Activated T-cell treated with anti-CD3 and anti-CD28 coated beads, Interleukin-2, amount 50 U/mL, for 24 hours (primary cell): ENCODE data around the gene CHI3L2.
A peak's percentile ranks its signal among the peaks of the same experiment; 100 is the strongest.

Experiments used
- DNase-seq: peaks from one replicate; pipeline ENCODE4 v3.0.0-alpha.2; 2020
- H3K27ac Mint-ChIP-seq: 2 replicates; pipeline ENCODE4 v1.8.0; 2020; ENCODE audit warnings: mild to moderate bottlenecking, mixed read lengths
- H3K27me3 Mint-ChIP-seq: 2 replicates; pipeline ENCODE4 v1.8.0; 2020; ENCODE audit warnings: mixed read lengths
- H3K36me3 Mint-ChIP-seq: 2 replicates; pipeline ENCODE4 v1.8.0; 2020; ENCODE audit warnings: low read depth, mixed read lengths
- H3K4me1 Mint-ChIP-seq: 2 replicates; pipeline ENCODE4 v1.8.0; 2020; ENCODE audit warnings: low read depth, mixed read lengths
- H3K4me3 Mint-ChIP-seq: 2 replicates; pipeline ENCODE4 v1.8.0; 2020; ENCODE audit warnings: mild to moderate bottlenecking, moderate library complexity, mixed read lengths
- H3K9me3 Mint-ChIP-seq: 2 replicates; pipeline ENCODE4 v1.8.0; 2020; ENCODE audit warnings: mixed read lengths

CHI3L2 gene

DNA sequence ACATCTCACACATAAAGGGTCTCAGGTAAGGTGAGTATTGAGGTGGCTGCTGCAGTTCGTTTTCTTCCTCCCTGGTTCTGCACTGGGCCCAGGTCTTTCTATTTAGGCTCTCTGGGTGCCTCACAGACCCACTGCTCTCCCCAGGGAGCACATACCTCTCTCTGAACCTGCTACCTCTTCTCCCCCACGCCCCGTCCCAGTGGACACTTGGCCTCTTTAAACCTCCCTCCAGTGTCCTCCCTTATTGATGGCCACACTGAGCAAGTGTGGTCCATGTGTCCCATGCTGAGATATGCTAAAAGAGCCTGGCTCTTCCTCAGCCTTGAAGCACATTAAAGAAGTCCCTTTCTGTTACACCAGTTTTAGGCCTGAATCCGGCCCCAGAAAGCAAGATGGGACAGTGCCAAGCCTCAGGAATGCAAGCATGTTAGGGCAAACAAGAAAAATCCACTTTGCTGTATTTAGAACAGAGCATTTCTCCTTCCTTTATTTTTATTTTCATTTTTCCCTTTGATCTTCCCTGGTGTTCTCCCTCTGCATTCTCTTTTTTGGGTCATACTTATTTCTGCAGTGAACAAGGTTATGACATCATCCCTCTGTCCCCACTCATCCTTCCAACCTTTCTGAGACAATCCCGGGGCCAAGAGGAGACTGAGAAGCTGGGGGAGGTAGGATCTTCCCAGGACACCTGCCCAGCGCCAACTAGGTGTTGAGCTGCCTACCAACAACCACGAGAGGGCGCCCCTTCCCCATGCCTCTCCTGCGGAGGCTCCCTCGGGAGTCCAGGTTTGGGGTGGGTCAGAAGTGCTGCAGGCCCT lies 5.0 kb upstream of the CHI3L2 start:
- peak overlapping the region; percentile 32 for H3K4me3 Mint-ChIP-seq
- H3K36me3 Mint-ChIP-seq, result no peaks in the 10 kb centered on the region
- H3K27ac Mint-ChIP-seq, result peak overlapping the region; percentile 92
- peaks cover 93% of the 10 kb centered on the region for H3K4me1 Mint-ChIP-seq
- peak; percentile 88 for DNase-seq
- peaks cover 7% of the 10 kb centered on the region for H3K9me3 Mint-ChIP-seq
- H3K27me3 Mint-ChIP-seq, result no peaks in the 10 kb centered on the region

DNA sequence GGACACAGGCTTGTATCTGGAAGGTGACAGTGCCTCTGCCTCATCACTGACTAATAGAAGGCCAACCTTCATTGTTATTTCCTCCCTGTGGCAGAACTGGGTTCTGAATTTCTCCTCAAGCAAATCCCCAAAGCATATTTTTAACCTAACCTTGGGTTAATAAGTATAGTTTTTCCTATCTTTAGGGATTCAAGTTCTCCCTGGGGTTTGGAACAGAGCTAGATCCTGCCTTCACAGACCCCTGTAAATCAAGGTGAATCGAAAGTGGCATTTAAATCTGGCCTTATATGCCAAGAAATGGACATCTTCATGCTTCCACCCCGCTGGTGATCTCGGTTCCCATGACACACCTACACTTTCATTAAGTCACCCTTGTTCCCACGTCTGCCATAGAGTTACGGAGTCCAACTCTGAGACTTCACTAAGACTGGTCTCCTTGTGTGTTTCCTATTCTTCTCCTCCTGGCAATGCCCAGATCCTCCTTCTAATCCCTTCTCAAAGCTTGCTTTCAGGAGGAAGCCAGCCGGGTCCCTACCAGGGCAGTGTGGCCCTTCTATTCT lies 4.3 kb upstream of the CHI3L2 start:
- H3K4me1 Mint-ChIP-seq, result peaks cover 93% of the 10 kb centered on the region
- H3K9me3 Mint-ChIP-seq, result peaks cover under 1% of the 10 kb centered on the region
- H3K27ac Mint-ChIP-seq, result peak overlapping the region; percentile 92
- DNase-seq, result no peak
- H3K27me3 Mint-ChIP-seq, result no peaks in the 10 kb centered on the region
- H3K36me3 Mint-ChIP-seq, result no peaks in the 10 kb centered on the region
- peak overlapping the region; percentile 32 for H3K4me3 Mint-ChIP-seq

DNA sequence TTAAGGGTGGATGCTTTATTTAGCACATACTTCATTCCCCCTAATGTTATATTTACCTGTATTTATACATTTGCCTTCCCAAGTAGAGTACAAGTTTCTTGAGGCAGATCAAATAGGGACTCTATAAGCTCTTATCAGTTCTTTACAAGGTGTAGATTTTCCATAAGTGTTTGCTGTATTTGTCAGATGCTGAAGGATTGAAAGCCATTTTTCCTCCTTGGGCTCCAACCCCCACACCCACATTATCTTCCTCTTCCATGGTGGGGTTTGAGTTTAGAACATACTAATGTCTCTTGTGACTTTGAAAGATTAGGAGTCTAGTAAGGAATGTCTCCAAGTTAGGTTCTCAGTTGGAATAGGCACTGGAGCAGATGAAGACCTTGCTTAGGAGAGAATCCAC lies 2.4 kb upstream of the CHI3L2 start:
- H3K4me3 Mint-ChIP-seq, result peak overlapping the region; percentile 64
- peak overlapping the region; percentile 73 for H3K27ac Mint-ChIP-seq
- H3K9me3 Mint-ChIP-seq, result no peaks in the 10 kb centered on the region
- H3K36me3 Mint-ChIP-seq, result no peaks in the 10 kb centered on the region
- no peaks in the 10 kb centered on the region for H3K27me3 Mint-ChIP-seq
- H3K4me1 Mint-ChIP-seq, result peaks cover 91% of the 10 kb centered on the region
- no peak for DNase-seq

DNA sequence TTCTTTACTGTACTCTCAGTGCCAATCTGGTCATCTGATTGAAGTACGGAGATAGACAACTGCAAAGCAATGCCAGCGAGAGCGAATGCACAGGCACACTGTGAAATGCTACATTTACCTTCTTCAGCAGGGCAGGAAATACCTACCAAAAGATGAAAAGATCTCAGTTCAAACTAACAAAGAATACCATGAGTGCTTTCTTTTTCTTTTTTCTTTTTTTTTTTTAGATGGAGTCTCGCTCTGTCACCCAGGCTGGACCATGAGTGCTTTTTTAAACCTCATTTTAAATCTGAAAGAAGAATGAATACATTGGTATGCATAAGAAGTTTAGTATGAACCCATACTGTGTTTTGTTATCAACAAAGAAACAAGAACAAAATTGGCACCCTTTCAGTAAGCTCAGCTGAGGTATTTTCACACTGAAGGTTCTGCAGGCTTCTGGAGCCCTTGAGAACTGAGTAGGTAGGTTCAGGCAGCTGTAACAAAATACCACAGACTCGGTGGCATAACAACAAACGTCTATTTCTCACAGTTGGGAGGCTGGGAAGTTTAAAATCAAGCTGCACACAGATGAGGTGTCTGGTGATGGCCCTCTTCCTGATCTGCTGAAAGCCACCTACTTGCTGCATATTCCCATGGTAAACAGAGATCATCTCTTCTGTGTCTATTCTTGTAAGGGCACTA lies 1.7 kb upstream of the CHI3L2 start:
- Mint-ChIP-seq H3K27me3 (no peaks in the 10 kb centered on the region), H3K4me3 (peak overlapping the region; percentile 64), H3K9me3 (no peaks in the 10 kb centered on the region), H3K27ac (peak overlapping the region; percentile 73), H3K36me3 (no peaks in the 10 kb centered on the region), H3K4me1 (peaks cover 88% of the 10 kb centered on the region)
- no peak for DNase-seq

DNA sequence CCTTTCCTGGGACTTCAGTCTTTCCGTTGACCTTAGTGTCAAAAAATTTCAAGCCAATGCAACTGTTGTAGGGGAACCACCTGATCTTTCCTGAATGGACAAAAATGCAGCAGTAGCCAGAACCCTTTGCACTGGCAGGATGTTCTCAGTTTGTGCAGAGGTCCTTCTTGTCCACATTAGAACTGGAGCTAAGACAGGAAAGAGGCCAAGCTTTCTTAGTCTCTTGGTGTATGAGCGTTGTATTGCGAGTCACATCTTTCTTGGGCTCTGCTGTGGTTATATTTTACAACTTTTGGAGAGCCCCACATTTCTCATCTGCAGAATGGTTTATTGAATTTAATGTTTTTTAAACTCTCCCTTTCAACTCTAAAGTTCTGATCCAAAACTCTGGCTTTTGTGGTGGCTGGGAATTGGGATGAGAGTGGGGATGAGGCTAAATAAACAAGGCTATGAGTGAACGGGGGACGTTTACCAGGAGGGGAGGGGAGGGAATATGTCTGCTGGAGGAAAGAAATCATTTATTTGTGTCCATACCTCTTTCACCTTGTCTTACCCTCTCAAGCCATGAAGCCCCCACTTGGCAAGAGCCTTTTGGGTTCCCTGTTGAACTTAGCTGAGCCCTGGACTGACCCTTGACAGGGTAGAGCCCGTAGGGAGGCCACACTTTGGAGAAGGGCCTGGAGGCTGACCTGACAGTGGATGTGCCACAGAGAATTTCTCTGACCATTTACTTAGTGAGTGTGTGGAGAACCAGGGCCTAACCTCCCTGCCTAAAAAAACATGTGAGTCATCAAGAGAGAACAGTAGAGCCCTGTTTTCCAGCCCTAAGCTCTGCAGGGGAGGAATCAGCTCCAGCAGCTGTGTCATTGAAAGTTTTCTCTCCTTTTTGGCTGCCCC lies 586 bp downstream of the CHI3L2 start:
- no peaks in the 10 kb centered on the region for H3K9me3 Mint-ChIP-seq
- no peaks in the 10 kb centered on the region for H3K36me3 Mint-ChIP-seq
- no peak overlapping the region for H3K4me3 Mint-ChIP-seq
- H3K4me1 Mint-ChIP-seq, result peaks cover 75% of the 10 kb centered on the region
- peak overlapping the region; percentile 53 for H3K27ac Mint-ChIP-seq
- no peak for DNase-seq
- H3K27me3 Mint-ChIP-seq, result no peaks in the 10 kb centered on the region

DNA sequence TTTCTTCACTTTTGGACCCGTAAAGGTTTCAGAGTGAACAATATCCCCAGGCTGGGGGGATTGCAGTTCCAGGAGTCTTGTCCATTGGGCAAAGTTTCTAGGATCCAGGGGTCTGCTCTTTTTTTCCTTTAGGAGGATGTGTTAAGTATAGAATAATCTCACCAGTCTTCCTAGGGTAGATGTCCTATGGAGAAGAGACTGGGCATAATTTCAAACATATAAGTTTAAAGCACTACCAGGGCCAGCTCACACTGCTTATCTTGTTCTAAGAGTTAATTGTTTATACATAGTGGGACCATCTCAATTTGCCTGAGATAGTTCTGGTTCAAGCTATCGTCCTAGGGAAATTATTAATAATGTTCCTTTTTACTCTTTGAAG lies 1.2 kb downstream of the CHI3L2 start:
- no peaks in the 10 kb centered on the region for H3K9me3 Mint-ChIP-seq
- DNase-seq, result no peak
- H3K36me3 Mint-ChIP-seq, result no peaks in the 10 kb centered on the region
- peaks cover 70% of the 10 kb centered on the region for H3K4me1 Mint-ChIP-seq
- H3K27me3 Mint-ChIP-seq, result no peaks in the 10 kb centered on the region
- H3K4me3 Mint-ChIP-seq, result no peak overlapping the region
- H3K27ac Mint-ChIP-seq, result no peak overlapping the region

DNA sequence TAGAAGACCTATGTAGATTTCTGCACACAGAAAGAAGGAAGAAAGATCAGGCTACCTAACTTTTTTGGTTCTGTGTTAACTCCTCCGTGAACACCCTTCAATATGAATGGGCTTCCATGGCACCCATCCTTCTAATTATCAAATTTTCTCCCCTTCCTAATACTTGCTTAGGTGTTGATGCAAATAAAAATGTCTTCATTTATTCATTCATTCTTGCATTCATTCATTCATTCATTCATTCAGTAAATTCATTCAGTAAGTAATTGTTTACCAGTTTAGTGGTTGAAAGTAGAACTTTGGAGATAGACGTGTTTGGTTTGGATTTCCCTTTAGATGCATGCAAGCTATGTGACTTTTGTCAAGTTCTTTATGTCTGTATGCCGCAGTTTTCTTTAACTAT lies 4.6 kb downstream of the CHI3L2 start:
- Mint-ChIP-seq H3K4me1 (peaks cover 44% of the 10 kb centered on the region), H3K36me3 (no peaks in the 10 kb centered on the region), H3K27me3 (no peaks in the 10 kb centered on the region), H3K4me3 (no peak overlapping the region), H3K9me3 (no peaks in the 10 kb centered on the region), H3K27ac (no peak overlapping the region)
- DNase-seq, result no peak

DNA sequence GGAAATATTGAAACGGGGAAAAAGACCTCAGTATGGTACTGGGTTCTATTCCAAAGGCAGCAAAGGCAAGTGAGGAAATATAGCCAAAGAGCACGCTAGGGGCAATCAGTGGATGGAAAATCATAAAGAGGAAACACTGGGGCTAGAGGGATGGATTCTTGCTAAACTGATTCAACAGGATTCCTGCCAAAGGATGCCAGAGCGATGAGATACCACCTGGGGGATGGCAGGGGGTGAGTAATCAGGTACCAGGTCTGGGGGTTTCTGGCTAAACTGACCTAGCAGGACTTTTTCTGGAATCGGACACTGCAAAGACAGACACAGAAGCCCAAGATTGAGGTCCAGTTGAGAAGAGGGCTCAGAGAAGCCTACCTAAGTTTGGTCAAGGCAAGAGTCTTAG lies 6.7 kb downstream of the CHI3L2 start:
- Mint-ChIP-seq H3K27me3 (no peaks in the 10 kb centered on the region), H3K9me3 (no peaks in the 10 kb centered on the region), H3K36me3 (no peaks in the 10 kb centered on the region), H3K4me1 (peaks cover 23% of the 10 kb centered on the region), H3K4me3 (no peak overlapping the region), H3K27ac (no peak overlapping the region)
- DNase-seq, result no peak

DNA sequence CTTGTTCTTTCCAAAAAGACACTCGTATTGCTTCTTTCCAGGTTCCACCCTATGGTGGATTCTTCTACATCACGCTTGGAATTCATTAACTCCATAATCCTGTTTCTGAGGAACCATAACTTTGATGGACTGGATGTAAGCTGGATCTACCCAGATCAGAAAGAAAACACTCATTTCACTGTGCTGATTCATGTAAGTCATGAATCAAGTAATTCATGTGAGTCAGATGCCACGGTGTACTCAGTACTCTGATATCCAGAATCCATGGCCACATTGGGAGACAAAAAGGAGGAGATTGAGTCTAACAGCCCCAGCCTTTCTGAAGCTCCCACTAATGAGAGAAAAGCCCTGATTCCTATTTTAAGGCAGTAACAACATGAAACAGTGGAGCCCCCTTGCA lies 7.4 kb downstream of the CHI3L2 start:
- H3K27me3 Mint-ChIP-seq, result no peaks in the 10 kb centered on the region

DNA sequence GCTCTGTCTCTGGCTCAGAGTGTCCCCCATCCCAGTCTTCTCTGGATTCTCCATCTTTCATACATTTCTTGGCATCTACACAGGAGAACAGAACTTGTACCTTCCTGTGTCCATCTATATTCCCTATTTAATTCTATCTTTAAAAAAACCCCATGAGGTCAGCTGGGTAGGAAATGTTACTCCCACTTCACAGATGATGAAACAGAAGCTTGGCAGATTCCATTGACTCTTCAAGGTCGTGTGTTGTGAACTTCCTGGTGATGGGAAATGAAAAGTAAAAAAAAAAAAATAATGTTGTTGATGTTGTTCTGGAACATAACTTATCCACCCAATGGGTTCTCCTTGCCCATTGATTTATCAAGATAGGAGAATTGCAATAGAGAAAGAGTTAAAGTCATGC lies 8.9 kb downstream of the CHI3L2 start:
- H3K4me1 Mint-ChIP-seq, result peaks cover 10% of the 10 kb centered on the region
- no peaks in the 10 kb centered on the region for H3K9me3 Mint-ChIP-seq
- H3K36me3 Mint-ChIP-seq, result no peaks in the 10 kb centered on the region
- H3K4me3 Mint-ChIP-seq, result no peak overlapping the region
- no peaks in the 10 kb centered on the region for H3K27me3 Mint-ChIP-seq
- DNase-seq, result no peak
- H3K27ac Mint-ChIP-seq, result no peak overlapping the region

More for the DNA sequence above, 7.4 kb downstream of the CHI3L2 start:
- DNase-seq, result no peak
- Mint-ChIP-seq H3K4me1 (peaks cover 20% of the 10 kb centered on the region), H3K27ac (no peak overlapping the region), H3K36me3 (no peaks in the 10 kb centered on the region), H3K4me3 (no peak overlapping the region), H3K9me3 (no peaks in the 10 kb centered on the region)

DNA sequence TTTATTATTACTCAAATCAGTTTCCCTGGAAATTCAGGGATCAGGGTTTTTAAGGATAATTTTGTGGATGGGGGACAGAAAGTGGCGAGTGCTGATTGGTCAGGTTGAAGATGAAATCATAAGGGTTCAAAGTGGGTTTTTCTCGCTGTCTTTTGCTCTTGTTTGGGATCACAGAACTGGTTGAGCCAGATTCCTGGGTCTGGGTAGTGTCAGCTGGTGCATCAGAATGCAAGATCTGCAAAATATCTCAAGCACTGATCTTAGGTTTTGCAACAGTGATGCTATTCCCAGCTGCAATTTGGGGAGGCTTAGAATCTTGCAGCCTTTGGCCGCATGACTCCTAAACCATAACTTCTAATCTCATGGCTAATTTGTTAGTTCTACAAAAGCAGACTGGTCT lies 9.3 kb downstream of the CHI3L2 start:
- no peaks in the 10 kb centered on the region for H3K36me3 Mint-ChIP-seq
- H3K4me1 Mint-ChIP-seq, result peaks cover 9% of the 10 kb centered on the region

DNA sequence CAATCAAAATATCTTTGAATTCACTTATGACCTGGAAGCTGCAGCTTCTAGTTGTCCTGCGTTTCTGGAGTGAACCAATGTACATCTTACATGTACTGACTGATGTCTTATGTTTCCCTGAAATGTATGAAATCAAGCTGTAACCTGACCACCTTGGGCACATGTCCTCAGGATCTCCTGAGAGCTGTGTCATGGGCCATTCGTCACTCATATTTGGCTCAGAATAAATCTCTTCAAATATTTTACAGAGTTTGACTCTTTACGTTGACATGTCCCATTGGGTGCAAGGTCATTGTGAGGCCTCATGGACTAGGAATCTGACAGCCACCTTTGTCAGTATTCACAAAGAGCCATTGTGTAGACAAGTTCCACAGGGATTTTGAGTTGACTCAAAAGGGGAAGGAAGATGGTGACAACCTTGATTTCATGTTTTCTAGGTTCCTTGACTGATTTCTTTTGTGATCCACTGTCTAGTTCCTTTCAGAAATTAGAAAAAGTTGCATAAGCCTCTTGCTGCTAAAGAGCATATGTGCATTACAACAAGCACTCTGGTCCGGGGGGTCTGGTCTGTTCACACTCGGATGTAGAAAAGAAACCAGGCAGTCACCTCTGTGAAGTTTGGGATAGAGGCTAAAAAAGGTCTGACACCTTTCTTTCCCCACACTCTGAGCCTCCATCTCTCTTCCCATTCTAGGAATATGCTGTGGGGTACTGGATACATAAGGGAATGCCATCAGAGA lies 10.7 kb downstream of the CHI3L2 start:
- H3K36me3 Mint-ChIP-seq, result peaks cover 3% of the 10 kb centered on the region
- H3K9me3 Mint-ChIP-seq, result no peaks in the 10 kb centered on the region
- peaks cover 4% of the 10 kb centered on the region for H3K4me1 Mint-ChIP-seq
- no peak overlapping the region for H3K27ac Mint-ChIP-seq
- DNase-seq, result no peak
- no peaks in the 10 kb centered on the region for H3K27me3 Mint-ChIP-seq
- no peak overlapping the region for H3K4me3 Mint-ChIP-seq

More for the DNA sequence above, 9.3 kb downstream of the CHI3L2 start:
- Mint-ChIP-seq H3K27ac (no peak overlapping the region), H3K27me3 (no peaks in the 10 kb centered on the region), H3K4me3 (no peak overlapping the region), H3K9me3 (no peaks in the 10 kb centered on the region)
- no peak for DNase-seq

DNA sequence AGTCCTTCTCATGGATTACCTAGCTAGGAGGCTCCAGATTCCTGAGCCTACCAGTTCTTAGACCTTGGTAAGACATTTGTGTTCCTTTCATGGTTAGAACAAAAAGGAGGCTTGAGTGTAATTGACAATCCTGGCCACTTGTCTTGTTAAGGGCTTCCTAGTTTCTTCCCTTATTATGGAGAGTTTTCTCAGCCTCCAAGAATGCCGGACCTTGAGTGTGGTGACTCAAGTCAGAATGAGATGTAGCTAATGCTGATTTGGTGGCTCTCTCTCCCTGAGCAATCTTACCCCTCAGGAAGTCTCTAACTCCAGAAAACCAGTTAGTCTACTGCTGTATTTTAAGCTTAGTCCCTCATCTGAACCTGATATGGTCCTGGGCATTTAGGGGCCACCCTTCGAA lies 14.3 kb downstream of the CHI3L2 start:
- H3K27me3 Mint-ChIP-seq, result no peaks in the 10 kb centered on the region
- no peak for DNase-seq

More for the DNA sequence above, 14.3 kb downstream of the CHI3L2 start:
- H3K27ac Mint-ChIP-seq, result no peak overlapping the region
- H3K36me3 Mint-ChIP-seq, result peaks cover 3% of the 10 kb centered on the region
- H3K4me3 Mint-ChIP-seq, result no peak overlapping the region
- no peaks in the 10 kb centered on the region for H3K4me1 Mint-ChIP-seq
- H3K9me3 Mint-ChIP-seq, result no peaks in the 10 kb centered on the region
